HL-60 (cell line): Measurements from ENCODE around the gene PTGS1.

ENCODE experiments used
- CTCF ChIP-seq: IDR thresholded peaks from one replicate; pipeline ENCODE4 v1.5.1; 2011; ENCODE audit warnings: low read length, control low read depth, inconsistent platforms; ENCODE audit not compliant: insufficient read depth
- SPI1 ChIP-seq: IDR thresholded peaks from 2 replicates; pipeline ENCODE4 v1.6.1; 2012; ENCODE audit warnings: low read depth, mild to moderate bottlenecking, borderline replicate concordance

GRCh38 chr9:122347348-122348287 is 23.2 kb upstream of the PTGS1 start:
- TF ChIP-seq CTCF, result no peak
- TF ChIP-seq SPI1, result no peak
